ENCODE data around the gene SEC16A.
"Not testable (repeated sequence)": the region's sequence is repeated elsewhere in the genome, so short reads cannot be mapped to it uniquely, and the experiment has no call there.

Gene SEC16A

GRCh38 chr9:136421791-136422190, 61.0 kb downstream of the SEC16A start:
- no peak for DNase-seq

DNA sequence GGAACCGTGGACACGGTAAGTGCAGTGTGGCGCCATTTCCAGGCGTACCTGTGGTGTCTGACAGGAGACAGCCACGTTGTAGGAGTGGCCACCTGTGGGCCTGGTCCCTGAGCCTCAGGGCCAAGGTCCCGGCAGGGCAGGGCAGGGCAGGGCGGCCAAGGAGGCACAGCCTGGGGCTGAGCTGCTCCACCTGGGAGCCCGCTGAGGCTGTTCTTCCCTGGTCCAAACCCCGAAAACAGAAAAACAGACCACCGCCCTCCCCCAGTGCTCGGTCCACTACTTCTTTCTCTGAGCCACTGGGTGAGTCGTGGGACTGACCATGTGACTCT, 63.8 kb downstream of the SEC16A start:
- DNase-seq = no peak

- DNase-seq = no peak
Measured at GRCh38 chr9:136418182-136419091, 64.4 kb downstream of the SEC16A start.

GRCh38 chr9:136416914-136417313, 65.9 kb downstream of the SEC16A start:
- no peak for DNase-seq

GRCh38 chr9:136416427-136416826, 66.4 kb downstream of the SEC16A start:
- no peak for DNase-seq

GRCh38 chr9:136412962-136413361, 69.9 kb downstream of the SEC16A start:
- peak; percentile 44 for DNase-seq

- DNase-seq = no peak
Measured at GRCh38 chr9:136411378-136411777, 71.5 kb downstream of the SEC16A start.

DNA sequence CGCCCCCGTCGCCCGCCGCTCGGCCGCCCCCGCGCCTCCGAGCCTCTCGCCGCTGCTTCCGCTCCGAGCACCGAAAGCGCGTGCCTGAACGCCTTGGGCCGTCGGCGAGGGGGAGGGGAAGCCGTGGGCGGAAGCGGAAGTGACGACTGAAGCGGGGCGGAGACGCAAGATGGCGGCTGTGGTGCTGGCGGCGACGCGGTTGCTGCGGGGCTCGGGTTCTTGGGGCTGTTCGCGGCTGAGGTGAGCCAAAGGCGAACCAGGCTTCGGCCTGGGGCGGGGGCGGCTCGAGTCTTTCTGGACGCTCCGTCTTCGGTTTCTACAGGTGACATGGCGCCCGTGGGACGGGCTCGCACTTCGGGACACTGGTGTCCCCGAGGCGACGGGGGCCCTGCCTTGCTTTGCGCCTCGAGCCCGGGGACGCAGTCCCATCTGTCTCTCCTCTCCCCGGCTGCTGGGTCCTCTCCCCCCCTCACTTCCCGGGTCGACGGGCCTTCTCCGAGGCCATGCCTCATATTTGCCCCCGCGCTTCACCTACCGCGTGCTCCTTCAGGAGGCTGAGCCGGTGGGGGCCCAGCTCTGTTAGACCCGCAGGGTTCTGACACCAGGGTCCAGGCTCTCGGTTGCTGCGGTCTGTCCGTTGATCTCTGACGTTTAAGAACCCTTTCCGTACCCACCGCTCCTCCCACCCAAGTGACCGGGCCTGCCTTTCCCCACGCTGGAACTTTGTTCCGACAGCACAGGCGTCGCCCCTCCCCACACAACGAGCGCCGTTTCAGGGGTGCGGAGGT, 72.1 kb downstream of the SEC16A start, which contains the start of the genes ENTR1 and PMPCA:
TSS of gene ENTR1 (minus strand) at position 115 of the 788 bp plus-strand sequence. CDS start 217 bp downstream, outside the sequence.
TSS of gene PMPCA (plus strand) at position 159 of the 788 bp plus-strand sequence. CDS start at position 170, 11 bp downstream.
- peak; percentile 52 for DNase-seq

DNA sequence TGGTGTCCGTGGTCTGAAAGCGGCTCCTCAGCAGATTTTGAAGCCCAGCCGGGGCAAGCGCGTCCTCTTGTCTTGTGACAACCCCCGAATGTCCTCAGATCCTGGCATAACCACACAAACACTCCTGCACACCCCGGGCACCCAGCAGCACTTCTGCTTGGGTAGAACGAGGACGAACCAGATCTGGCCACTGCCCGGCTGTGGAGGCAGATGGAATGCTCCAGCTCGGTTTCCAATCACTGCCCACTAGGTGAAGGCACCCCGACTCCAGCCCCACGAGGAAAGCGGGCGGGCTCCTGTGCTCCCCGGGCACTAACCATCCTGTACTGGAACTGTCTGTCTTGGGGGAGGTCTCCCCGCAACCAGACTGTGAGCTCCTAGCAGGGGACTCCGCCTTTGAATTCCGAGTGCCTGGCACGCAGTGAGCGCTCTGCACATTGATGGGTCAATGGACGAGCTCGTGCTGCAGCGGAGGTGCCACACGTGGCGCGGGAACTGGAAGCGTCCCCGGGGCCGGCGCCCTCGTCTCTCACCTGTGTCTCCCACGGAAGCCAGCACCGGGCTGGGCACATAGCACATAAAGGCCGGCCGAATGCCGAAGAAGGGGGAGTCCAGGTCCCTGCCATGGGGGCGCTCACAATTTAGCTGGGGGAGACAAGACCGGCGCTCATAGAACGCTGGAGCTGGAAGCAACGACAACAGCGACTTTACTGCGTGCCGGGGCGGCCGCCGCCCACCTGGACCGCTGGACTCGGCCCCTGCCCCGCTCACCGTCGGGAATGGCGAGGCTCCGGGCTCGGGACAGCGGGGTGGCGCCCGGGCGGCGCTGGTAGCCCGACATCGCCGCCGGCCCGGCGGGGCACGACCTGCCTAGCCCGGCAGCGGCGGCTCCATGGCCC, 73.0 kb downstream of the SEC16A start:
- no peak for DNase-seq

- no peak for DNase-seq
Measured at GRCh38 chr9:136407911-136408310, 74.9 kb downstream of the SEC16A start.

DNA sequence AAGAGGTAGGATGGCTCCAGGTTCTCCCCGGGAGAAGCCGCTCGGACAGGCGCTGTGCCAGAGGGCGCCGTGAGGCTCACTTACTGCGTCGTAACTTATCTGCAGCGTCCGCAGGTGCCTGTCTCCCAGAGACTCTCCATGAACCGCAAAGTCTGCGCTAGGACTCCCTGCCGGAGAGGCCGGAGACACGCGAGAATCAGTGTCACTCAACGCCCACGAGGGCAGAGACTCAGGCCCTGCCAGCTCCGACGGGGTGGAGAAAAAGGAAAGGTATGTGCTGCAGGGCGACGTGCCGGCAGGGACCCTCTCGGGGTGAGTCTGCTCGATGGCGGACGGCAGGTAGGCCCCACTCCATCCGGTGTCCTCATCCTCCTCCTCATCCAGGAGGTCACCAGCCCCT, 75.8 kb downstream of the SEC16A start:
- not testable (repeated sequence) for DNase-seq

GRCh38 chr9:136405904-136406303, 76.9 kb downstream of the SEC16A start:
- DNase-seq = not testable (repeated sequence)

- DNase-seq = no peak
Measured at GRCh38 chr9:136405481-136405880, 77.4 kb downstream of the SEC16A start.

- no peak for DNase-seq
Measured at GRCh38 chr9:136404801-136405136, 78.1 kb downstream of the SEC16A start.

GRCh38 chr9:136403915-136404800, 78.7 kb downstream of the SEC16A start:
- DNase-seq = no peak

DNA sequence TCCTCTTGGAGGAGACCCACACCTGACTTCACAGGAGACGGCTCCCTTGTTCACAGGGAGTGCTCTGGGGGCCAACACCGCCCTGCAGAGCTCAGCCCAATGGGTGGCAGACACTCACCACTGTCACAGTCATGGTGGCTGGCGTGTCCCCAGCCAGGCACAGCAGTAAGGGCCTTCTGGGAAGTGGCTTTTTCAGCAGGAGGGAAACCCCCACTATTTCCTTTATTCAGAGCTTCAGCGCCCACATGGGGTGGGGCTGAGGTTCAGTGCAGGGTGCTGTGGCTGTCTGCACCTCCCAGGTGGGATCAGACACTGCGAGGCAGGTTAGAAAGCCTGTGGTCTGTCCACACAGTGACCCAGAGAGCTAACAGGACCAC, 79.3 kb downstream of the SEC16A start:
- DNase-seq = no peak

DNA sequence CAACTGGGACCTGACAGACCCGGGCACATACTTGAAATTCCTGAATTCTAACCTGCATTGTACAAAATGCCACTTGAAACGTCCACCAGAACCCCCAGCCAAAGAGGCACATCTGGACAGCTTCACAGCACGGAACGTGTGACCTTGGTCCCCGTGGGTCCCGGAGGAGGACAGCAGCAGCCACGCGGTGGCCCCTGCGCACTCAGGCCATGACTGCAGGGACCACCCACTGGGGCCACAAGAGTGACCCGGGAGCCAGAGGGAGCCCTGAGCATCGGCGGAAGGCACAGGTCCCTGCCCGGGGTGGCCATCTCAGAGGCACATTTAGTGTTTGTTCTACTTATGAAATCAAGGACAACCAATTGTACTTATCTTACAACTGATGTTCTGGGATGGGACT, 80.8 kb downstream of the SEC16A start:
- no peak for DNase-seq

GRCh38 chr9:136401173-136401922, 81.5 kb downstream of the SEC16A start:
- DNase-seq = no peak

- peak; percentile 12 for DNase-seq
Measured at GRCh38 chr9:136400038-136400834, 82.6 kb downstream of the SEC16A start, which contains the start of gene SNAPC4. Gene SNAPC4, minus strand, starts transcription at chr9:136400170. Its CDS starts 1,742 bp downstream, at chr9:136398428.
